GM21515 (cell line): ENCODE results near the gene STON2.

ENCODE experiments used
- ATAC-seq: cut with Tn5 transposase; IDR thresholded peaks from one replicate; pipeline ENCODE4 v1.9.1; 2021; ENCODE audit not compliant: unreplicated experiment

The STON2 gene

DNA sequence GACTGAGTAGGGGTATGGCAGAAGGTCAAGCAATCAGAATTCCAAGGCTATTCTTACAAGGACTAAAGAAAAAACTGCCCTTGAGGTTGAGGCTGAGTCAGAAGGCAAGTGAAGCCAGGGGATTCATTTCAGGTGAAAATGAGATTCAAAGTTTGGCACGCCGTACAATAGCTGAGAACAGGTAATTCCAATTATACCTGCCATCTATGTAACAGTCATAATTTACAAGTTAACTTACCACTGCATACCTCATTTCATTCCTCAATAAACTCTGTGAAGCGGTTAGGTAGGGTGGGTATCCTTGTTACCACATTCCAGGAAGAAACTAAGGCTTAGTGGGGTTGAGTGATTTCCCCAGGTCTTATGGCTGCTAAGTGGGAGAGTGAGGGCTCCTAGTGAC, 64.1 kb downstream of the STON2 start:
- no peak for ATAC-seq

GRCh38 chr14:81332725-81333124, 67.4 kb downstream of the STON2 start:
- ATAC-seq, result no peak

- no peak for ATAC-seq
Observed at GRCh38 chr14:81331229-81332021, 68.7 kb downstream of the STON2 start.

GRCh38 chr14:81330619-81331122, 69.5 kb downstream of the STON2 start:
- no peak for ATAC-seq

DNA sequence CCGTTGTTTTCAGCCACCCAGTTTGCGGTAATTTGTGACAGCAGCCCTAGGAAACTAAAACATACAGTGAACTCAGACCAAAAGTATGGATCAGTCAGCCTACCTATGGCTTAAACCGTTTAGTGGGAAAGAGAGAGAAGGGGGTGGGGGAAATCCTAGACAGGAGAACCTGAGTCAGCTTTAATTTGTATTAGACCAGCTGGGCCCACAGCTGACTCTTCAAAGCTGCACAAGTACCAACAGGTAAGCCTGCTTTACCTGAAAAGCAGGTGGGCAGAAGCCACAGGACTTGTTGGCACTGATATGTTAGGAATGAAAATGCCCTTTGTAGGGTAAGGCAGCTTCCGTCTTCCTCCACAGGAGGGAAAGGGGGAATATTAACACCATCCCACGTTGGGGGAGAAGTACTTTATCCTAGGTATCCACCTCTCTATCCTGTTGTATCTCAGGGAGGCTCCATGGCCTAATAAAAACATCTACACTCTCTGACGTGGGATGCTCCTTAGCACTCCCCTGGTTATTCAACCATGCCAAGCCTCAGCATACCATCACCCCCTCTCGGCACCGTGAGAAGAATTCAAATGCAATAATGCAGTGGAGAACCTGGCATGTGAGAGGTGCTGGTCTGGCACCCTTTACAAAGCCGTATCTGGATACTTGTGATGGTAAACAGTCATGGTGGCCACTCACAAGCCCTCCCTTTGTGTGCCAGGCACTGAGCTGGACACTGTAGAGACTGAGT, 70.3 kb downstream of the STON2 start:
- ATAC-seq, result no peak

DNA sequence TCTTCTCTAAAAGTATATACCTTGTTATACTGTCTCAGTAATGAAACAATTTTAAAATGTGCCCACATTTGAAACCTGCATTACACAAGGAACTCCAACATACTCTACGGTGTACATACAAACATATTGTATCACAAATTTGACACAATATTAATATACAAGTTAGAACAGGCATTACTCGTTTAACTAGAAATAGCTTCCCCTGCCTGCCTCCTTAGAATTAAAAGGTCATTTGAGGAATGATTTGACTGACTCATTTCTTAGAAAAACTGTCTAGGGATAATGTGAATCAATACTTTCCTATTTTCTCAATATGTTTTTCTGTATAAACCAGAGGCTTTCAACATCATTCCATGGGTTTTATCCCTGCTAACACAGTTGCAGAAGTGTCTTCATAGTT, 73.7 kb downstream of the STON2 start:
- no peak for ATAC-seq

GRCh38 chr14:81324011-81324410, 76.1 kb downstream of the STON2 start:
- ATAC-seq, result no peak

DNA sequence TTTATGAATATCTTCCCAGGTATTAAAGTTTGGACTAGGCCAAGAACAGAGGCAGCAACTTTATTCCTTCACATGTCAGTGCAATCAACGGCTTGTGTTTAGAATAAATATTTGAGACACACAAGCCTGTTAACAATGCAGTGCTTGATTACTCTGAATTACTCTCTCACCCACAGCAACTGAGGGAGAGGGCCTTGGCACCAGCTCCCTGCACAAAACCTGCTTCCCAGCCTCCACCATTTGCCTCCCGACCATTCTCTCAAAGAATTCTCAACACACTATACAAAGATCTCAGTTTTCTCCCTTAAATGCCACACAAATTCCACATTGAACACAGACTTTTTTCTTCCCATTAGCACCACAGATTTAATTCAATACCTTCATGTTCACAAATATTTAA, 77.0 kb downstream of the STON2 start:
- ATAC-seq, result no peak

- no peak for ATAC-seq
Observed at GRCh38 chr14:81319946-81320345, 80.2 kb downstream of the STON2 start.

- no peak for ATAC-seq
Observed at GRCh38 chr14:81319314-81319713, 80.8 kb downstream of the STON2 start.

GRCh38 chr14:81315341-81315740, 84.8 kb downstream of the STON2 start:
- no peak for ATAC-seq

DNA sequence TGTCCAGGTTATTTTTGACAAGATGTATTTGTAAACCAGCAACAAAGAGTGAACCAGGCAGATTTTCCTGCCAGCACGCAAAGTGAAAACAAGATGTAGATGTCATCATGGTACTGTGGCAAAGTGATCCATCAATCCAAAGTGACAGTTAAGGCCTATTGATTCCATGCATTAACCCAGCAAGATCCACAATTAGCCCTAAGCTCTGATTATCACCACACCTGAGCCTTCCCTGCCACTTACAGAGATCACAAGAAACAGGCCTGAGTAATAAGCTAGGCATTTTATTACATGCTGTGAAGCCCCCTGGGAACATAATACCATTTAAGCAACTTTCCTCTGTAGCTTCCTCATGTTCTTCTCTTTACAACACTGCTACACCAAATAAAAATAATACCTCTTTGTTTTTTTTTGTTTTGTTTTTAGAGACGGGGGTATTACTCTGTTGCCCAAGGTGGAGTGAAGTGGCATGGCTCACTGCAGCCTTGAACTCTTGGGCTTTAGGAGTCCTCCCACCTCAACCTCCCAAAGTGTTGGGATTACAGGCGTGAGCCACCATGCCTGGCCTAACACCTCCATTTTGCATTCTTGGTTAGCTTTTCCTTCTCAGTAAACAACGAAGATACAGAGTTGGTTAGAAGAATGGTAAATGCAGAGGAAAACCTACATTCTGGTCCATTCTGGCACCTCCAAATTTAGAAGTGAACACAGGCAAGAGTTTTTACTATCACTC, 85.5 kb downstream of the STON2 start:
- no peak for ATAC-seq

GRCh38 chr14:81313775-81314429, 86.2 kb downstream of the STON2 start:
- ATAC-seq, result no peak

DNA sequence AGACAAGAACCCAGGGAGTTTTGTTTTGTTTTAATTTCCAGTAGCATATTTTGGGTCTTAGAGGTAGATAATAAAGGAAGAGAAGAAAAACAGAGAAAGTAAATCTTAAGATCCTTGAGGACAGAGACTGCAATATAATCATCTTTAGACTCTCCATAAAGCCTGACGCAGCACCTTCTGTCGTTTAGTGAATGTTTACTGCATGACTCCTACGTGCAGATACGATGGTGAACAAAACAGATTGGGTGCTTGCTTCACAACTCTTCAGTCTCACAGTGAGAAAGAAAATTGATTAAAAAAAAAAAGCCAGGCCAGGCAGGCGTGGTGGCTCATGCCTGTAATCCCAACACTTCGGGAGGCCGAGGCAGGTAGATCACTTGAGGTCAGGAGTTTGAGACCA, 86.9 kb downstream of the STON2 start:
- ATAC-seq, result no peak

DNA sequence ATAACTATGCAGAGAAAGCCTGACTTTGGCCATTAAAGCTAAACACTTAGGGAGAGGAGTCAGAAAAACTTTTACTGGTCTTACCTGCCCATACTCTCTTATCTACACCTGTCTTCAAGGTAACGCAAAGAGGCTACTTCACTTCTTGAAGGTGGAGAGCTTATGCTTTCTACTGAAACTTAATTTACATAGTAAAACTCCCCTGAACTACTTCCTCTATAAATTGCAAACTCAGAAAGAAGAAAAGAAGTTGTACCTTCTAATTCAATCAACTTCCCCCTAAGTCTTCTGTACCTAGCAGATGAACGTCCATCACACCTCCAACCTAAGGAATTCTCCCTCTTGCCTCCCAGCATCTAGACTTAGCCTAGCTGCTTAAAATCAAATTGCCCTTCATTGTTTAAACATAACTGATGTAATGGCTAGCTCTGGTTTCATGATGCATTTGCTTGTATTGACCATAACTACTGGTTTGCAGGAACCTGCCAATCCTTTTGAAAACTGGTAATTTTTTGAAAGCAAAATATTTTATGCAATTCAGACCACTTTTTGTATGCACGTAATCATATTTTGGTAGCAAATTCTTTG, 87.7 kb downstream of the STON2 start:
- no peak for ATAC-seq

DNA sequence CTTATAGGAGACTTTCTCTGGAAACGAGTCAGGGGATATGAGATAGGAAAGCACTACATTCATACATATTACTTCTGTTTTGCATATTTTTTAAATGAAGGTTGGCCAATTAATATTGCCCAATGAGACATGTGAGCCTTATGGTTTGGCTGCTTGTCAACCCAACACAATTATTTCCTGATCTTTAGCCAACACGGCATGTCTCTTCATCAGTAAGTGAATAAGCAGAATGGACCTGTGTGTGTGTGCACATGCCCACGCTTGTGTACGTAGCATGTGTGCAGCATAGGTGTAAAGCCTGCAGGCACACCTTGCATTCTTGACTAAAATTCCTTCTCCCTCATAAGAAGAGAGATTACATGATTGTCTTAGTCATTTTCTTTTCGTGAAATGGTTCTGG, 88.3 kb downstream of the STON2 start:
- no peak for ATAC-seq

- ATAC-seq, result no peak
Observed at GRCh38 chr14:81311141-81311540, 89.0 kb downstream of the STON2 start.

DNA sequence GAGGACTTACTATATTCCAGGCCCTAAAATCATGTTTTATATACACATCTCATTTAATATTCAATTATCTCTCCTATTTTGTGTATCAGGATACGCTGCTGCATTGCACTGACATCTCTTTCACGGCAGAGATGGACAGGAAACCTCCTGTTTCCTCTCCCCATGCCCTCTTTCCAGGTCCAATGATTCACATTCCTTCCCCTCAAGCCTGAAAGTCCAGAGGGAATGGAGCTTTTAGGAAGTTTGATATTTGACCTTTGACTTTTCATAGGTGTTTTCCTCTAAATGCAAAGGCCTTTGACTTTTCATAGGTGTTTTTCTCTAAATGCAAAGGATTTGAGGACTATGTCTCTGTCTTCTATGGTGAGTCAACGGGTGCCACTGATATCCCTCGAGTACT, 89.5 kb downstream of the STON2 start:
- no peak for ATAC-seq

DNA sequence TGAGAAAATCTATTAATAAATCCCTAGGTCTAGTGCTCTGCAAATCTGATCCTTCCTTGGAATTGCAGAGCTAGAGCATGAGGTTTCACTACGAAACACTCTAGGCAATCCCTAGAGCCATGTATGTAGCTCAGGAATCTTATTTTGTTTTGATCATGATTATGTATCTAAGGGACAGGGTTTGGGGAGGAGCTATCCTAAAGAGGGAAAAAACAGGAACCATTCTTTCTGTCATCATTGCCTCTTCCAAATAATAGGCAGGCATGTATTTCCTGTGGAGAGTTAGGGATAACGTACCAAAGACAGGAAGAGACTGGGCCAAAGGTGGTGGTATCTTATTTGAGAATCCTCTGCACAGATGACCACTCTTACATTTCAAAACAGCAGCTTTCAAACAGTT, 90.6 kb downstream of the STON2 start:
- no peak for ATAC-seq

DNA sequence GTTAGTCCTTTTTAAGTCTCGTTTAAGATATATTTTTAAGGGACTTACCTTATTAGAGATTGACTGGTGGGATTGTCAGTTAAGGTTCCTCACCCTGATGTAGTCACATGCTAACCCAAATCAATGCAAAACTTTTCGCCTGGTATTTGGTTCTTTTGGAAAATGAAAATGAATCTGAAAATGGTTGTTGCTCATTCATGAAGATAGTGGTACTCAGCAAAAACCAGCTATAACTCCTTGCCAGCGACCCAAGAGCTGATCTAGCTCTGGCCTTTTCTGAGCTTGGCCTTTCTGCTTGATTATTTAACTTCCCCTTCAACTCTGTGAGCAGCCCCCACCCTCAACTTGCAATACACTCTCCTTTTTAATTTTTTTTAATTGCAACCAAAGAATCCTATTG, 94.4 kb downstream of the STON2 start:
- ATAC-seq, result no peak

DNA sequence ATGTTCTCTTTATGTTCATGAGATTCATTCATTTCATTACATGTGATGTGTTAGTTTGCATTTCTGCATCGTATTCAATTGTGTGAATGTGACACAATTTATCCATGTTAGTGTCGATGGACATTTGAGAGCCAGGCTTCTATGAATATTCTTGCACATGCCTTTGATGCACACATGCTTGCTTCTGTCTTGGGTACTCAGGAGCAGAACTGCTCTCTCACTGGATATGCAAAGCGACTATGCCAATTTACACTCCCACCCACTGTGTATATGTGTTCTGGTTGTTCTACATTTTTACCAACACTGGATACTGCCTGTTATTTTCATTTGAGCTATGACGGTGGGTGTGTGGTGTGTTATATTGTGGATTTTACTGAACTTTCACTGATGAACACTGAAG, 95.1 kb downstream of the STON2 start:
- ATAC-seq, result no peak
